Measurements from ENCODE around the gene DAPK2.

DAPK2 gene

GRCh38 chr15:63889831-63890230 is 156.5 kb downstream of the DAPK2 start:
- DNase-seq = no peak

GRCh38 chr15:63888823-63889222 is 157.5 kb downstream of the DAPK2 start:
- DNase-seq = no peak

- DNase-seq = no peak
Measured at GRCh38 chr15:63888146-63888545, 158.1 kb downstream of the DAPK2 start.

GRCh38 chr15:63887630-63888029 is 158.7 kb downstream of the DAPK2 start:
- no peak for DNase-seq

GRCh38 chr15:63884953-63885352 is 161.3 kb downstream of the DAPK2 start:
- no peak for DNase-seq

- DNase-seq = no peak
Measured at GRCh38 chr15:63881431-63881830, 164.9 kb downstream of the DAPK2 start.

- DNase-seq = no peak
Measured at GRCh38 chr15:63880744-63881143, 165.5 kb downstream of the DAPK2 start.

GRCh38 chr15:63879995-63880394 is 166.3 kb downstream of the DAPK2 start:
- DNase-seq = no peak

- DNase-seq = no peak
Measured at GRCh38 chr15:63879211-63879610, 167.1 kb downstream of the DAPK2 start.

- DNase-seq = no peak
Measured at GRCh38 chr15:63877713-63878271, 168.5 kb downstream of the DAPK2 start.

GRCh38 chr15:63876085-63876662 is 170.1 kb downstream of the DAPK2 start:
- DNase-seq = no peak

- DNase-seq = no peak
Measured at GRCh38 chr15:63874616-63875015, 171.7 kb downstream of the DAPK2 start.

- DNase-seq = no peak
Measured at GRCh38 chr15:63872759-63873510, 173.3 kb downstream of the DAPK2 start.

GRCh38 chr15:63870487-63871209 is 175.6 kb downstream of the DAPK2 start:
- no peak for DNase-seq

GRCh38 chr15:63870043-63870394 is 176.3 kb downstream of the DAPK2 start:
- no peak for DNase-seq

GRCh38 chr15:63869371-63870042 is 176.8 kb downstream of the DAPK2 start:
- DNase-seq = no peak

GRCh38 chr15:63864186-63864585 is 182.1 kb downstream of the DAPK2 start:
- no peak for DNase-seq

GRCh38 chr15:63861946-63862517 is 184.3 kb downstream of the DAPK2 start:
- no peak for DNase-seq

GRCh38 chr15:63860555-63860954 is 185.7 kb downstream of the DAPK2 start:
- DNase-seq = no peak

GRCh38 chr15:63860155-63860554 is 186.1 kb downstream of the DAPK2 start:
- no peak for DNase-seq

GRCh38 chr15:63858881-63859280 is 187.4 kb downstream of the DAPK2 start:
- DNase-seq = no peak

- no peak for DNase-seq
Measured at GRCh38 chr15:63858448-63858847, 187.8 kb downstream of the DAPK2 start.

GRCh38 chr15:63857461-63857856 is 188.8 kb downstream of the DAPK2 start:
- no peak for DNase-seq
